ENCODE measurements around the gene CHI3L1. TPM values are rescaled to one million over a fixed set of nuclear protein-coding genes. Genes with fewer than 3 reads are reported as not detected.

CHI3L1 gene
- total RNA-seq, 4 donors from 2014 or later: 1.3 to 2.1 (median 1.7) TPM; not detected in 1

- Histone ChIP-seq H3K27me3 (peaks cover 0 to 5% (median 0%) of the 10 kb centered on the region in 4 donors), H3K4me3 (no peak overlapping the region), H3K9me3 (no peaks in the 10 kb centered on the region), H3K36me3 (no peaks in the 10 kb centered on the region), H3K4me1 (no peaks in the 10 kb centered on the region), H3K27ac (replicated peaks in 1 of 4) (no peak overlapping the region)
- whole genome bisulfite sequencing: 90% methylated on average over 21 of the region's 21 CpGs
- TF ChIP-seq POLR2AphosphoS5 (IDR thresholded peaks at IDR 0.05): no peak
- no peak for TF ChIP-seq POLR2A (IDR thresholded peaks at IDR 0.05; ENCODE audit: low read depth)
- TF ChIP-seq EP300 (IDR thresholded peaks at IDR 0.05): no peak
- TF ChIP-seq, protein P1, sequence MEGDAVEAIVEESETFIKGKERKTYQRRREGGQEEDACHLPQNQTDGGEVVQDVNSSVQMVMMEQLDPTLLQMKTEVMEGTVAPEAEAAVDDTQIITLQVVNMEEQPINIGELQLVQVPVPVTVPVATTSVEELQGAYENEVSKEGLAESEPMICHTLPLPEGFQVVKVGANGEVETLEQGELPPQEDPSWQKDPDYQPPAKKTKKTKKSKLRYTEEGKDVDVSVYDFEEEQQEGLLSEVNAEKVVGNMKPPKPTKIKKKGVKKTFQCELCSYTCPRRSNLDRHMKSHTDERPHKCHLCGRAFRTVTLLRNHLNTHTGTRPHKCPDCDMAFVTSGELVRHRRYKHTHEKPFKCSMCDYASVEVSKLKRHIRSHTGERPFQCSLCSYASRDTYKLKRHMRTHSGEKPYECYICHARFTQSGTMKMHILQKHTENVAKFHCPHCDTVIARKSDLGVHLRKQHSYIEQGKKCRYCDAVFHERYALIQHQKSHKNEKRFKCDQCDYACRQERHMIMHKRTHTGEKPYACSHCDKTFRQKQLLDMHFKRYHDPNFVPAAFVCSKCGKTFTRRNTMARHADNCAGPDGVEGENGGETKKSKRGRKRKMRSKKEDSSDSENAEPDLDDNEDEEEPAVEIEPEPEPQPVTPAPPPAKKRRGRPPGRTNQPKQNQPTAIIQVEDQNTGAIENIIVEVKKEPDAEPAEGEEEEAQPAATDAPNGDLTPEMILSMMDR (IDR thresholded peaks at IDR 0.05): no peak
- intact Hi-C loops (cut with DNase I): loop anchor here (5.0 kb wide), 1 partner anchor 53 kb away; no protein-coding TSS in a partner anchor
- no peak for DNase-seq (ENCODE audit: extremely low spot score)
Observed at GRCh38 chr1:203169770-203170520, 16.6 kb downstream of the CHI3L1 start.

DNA sequence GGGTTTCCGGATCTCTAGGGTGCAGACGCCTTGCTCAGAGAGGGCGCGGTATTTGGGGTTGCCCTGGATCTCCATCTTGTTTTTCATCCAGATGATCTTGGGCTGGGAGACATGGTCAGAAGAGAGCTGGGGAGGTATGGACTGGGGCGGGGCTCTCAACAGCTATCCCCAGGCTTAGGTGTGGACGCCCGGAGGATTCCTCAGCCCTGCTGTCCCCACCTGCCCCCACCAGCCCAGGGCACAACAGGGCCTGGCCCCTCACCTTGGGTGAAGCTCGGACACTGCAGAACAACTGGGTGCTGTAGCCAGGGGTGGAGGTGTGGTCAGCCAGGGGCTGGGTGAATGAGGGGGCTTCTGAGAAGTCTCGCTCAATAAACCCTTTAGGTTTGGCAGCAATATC is 17.5 kb downstream of the CHI3L1 start:
- Histone ChIP-seq H3K27me3 (peaks cover 0 to 7% (median 0%) of the 10 kb centered on the region in 4 donors), H3K4me3 (no peak overlapping the region), H3K9me3 (no peaks in the 10 kb centered on the region), H3K4me1 (no peaks in the 10 kb centered on the region), H3K27ac (replicated peaks in 1 of 4) (no peak overlapping the region), H3K36me3 (no peaks in the 10 kb centered on the region)
- intact Hi-C loops (cut with DNase I): no loop called here
- WGBS: 84% methylated on average over 7 of the region's 9 CpGs
- TF ChIP-seq, protein P1 (IDR thresholded peaks at IDR 0.05): no peak
- DNase-seq (ENCODE audit: extremely low spot score): no peak

DNA sequence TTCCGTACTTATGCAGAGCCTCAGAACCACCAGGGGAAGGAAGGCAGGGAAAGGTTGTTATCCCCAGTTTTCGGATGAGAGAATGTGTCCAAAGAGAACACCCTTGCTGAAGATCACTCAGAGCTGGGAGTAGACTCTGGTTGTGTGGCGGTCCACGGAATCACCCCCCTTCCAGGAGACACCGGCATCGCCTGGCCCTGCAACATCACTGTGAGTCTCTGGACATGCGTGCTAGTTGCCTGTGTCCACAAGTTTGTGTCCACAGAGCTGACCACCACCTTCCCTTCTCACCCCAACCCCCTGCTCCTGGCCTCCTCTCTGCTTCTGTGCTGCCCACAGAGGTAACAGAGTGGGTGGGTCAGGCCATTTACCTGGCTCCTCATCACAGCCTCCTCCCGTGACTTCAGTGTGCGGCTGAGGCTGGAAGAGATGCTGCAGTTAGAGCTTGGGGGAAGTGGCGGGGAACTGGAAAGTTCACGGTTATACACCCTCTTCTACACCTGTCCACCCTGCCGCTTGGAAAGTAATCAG is 18.2 kb downstream of the CHI3L1 start:
- 96% methylated on average over 11 of the region's 12 CpGs for WGBS
- Histone ChIP-seq H3K4me3 (no peak overlapping the region), H3K4me1 (no peaks in the 10 kb centered on the region), H3K9me3 (no peaks in the 10 kb centered on the region), H3K36me3 (no peaks in the 10 kb centered on the region), H3K27ac (replicated peaks in 1 of 4) (no peak overlapping the region), H3K27me3 (peaks cover 0 to 7% (median 0%) of the 10 kb centered on the region in 4 donors)
- TF ChIP-seq EP300 (IDR thresholded peaks at IDR 0.05) (no peak), POLR2A (IDR thresholded peaks at IDR 0.05; ENCODE audit: low read depth) (no peak), POLR2AphosphoS5 (IDR thresholded peaks at IDR 0.05) (no peak)
- TF ChIP-seq, protein P1 (IDR thresholded peaks at IDR 0.05): no peak
- intact Hi-C loops (cut with DNase I): no loop called here
- no peak for DNase-seq (ENCODE audit: extremely low spot score)

DNA sequence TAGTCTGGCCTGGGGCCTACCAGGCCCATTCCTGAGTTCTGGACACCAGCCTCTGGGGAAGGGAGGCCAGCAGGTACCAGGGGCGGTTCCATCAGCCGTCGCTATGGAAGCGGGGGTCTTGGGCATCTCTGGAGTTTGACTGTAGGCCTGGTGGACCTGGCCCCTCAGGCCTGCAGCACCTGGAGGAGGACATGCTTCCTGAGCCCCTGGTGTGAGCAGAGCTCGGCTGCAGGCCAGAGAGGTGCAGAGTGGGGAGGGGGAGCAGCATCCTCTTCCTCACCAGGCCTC is 18.6 kb downstream of the CHI3L1 start:
- H3K4me1 ChIP-seq: no peaks in the 10 kb centered on the region
- TF ChIP-seq EP300 (IDR thresholded peaks at IDR 0.05) (no peak), POLR2A (IDR thresholded peaks at IDR 0.05; ENCODE audit: low read depth) (no peak), POLR2AphosphoS5 (IDR thresholded peaks at IDR 0.05) (no peak)
- TF ChIP-seq, protein P1 (IDR thresholded peaks at IDR 0.05): no peak
- no peak for DNase-seq (ENCODE audit: extremely low spot score)
- H3K9me3 ChIP-seq: no peaks in the 10 kb centered on the region
- 67% methylated on average over 1 of the region's 5 CpGs for WGBS
- H3K36me3 ChIP-seq: no peaks in the 10 kb centered on the region
- no peak overlapping the region for H3K4me3 ChIP-seq
- no peak overlapping the region for H3K27ac ChIP-seq (replicated peaks in 1 of 4)
- H3K27me3 ChIP-seq: peaks cover 0 to 7% (median 0%) of the 10 kb centered on the region in 4 donors
- intact Hi-C loops (cut with DNase I): no loop called here

Measured in esophagus muscularis mucosa (tissue), 4 donors.